HG03558 (cell line): ENCODE results near the gene ASNSD1.
A peak's percentile ranks its signal among the peaks of the same experiment; 100 is the strongest.
"Not testable (repeated sequence)": the region's sequence is repeated elsewhere in the genome, so short reads cannot be mapped to it uniquely, and the experiment has no call there.

Experiments
- ATAC-seq: cut with Tn5 transposase; IDR thresholded peaks from one replicate; pipeline ENCODE4 v1.9.1; 2021; ENCODE audit warnings: moderate number of reproducible peaks; ENCODE audit not compliant: unreplicated experiment; ENCODE audit errors: extremely low read depth

The ASNSD1 gene

DNA sequence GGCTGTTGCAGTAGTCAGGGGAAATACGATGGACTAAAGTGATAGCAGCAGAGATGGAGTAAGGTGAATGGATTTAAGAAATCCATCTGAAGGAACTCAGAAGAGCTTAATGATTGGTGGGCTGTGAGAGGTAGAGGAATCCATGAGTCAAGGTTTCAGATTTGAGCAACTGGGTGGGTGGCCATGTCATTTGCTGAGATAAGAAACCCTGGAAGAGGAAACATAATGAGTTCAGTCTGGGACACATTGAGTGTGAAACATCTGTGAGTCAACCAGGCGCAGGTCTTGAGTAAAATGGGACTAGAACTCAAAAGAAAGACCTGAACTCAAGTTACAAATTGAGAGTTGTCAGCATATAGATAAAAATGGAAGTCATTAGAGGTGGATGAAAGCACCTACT, 19.7 kb upstream of the ASNSD1 start:
- ATAC-seq = no peak

DNA sequence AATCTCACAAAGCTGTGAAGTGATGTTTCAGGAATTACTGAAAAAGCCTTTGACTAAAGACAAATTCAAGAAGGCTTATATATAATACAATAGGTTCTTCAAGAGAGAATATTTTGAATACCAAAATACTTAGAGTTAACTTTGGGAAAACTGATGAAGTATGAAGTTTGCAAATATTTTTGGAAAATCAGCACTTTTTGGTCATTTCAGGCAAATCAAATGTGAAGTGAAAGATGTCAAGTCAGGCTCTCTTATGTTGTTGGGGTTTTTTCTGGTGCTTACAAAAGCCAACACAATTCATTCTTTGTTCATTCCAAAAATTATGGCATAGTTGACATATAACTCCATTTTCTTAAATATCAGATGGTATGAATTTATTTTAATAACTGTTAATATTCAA, 14.7 kb upstream of the ASNSD1 start:
- no peak for ATAC-seq

DNA sequence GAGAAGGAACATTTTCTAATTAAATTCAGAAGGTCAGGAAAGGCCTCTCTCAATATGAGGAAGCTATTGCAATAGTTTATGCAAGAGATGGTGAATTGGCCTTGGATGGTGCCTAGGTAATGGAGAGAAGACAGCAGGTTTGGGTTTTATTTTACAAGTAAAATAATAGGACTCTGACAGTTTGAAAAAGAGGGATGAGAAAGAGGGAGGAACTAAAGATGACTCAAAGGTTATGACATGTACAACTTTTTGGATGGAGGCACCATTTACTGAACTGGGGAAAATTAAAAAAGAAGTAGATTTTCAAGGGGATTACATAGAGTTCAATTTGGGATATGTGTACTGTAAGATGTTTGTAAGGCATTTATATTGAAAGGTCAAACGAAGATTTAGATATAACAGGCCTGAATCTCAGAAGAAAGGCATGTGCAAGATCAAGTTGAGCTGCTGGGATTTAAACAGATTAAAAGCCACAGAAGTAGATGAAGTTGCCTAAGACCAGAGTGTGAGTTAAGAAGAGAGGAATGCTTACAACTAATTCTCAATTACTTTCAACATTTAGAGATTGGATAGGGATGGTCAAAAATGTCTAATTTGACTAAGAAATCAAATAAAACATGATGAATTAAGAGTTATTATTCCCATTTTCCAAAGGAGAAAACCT, 12.3 kb upstream of the ASNSD1 start:
- ATAC-seq = no peak

DNA sequence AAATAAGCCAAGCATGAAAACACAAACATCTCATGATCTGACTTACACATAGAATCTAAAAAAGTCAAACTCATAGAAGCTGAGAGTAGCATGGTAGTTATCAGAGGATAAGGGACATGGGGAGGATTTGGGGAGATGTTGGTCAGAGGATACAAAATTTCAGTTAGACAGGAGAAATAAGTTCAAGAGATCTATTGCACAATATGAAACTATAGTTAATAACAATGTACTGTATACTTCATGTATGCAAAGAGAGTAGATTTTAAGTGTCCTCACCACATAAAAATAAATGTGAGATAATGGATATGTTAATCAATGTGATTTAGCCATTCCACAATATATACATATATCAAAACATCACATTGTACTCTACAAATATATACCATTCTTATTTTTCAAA, 10.0 kb upstream of the ASNSD1 start:
- ATAC-seq = no peak

DNA sequence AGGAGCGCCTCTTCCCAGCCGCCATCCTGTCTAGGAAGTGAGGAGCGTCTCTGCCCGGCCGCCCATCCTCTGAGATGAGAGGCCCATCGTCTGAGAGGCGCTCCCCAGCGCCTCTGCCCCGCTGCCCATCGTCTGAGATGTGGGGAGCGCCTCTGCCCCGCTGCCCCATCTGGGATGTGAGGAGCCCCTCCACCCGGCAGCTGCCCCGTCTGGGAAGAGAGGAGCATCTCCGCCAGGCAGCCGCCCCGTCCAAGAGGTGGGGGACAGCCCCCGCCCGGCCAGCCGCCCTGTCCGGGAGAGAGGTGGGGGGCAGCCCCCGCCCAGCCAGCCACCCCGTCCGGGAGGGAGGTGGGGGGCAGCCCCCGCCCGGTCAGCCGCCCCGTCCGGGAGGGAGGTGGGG, 7.8 kb upstream of the ASNSD1 start:
- ATAC-seq = not testable (repeated sequence)

DNA sequence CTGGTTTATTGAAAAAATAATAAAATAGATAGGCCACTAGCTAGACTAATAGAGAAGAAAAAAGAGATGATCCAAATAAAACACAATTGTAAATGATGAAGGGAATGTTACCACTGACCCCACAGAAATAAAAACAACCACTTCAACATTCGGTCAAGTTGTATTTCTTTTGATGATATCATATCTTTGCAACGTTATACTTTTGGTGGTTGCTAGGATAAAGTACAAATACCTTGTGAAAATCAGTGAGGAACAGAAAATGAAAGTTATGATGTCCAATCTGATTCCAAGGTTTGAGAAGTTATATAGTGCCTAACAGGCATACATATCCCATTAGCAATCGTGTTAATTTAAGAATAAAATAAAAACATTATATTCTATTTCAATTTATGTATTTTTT, 6.6 kb upstream of the ASNSD1 start:
- ATAC-seq = no peak

DNA sequence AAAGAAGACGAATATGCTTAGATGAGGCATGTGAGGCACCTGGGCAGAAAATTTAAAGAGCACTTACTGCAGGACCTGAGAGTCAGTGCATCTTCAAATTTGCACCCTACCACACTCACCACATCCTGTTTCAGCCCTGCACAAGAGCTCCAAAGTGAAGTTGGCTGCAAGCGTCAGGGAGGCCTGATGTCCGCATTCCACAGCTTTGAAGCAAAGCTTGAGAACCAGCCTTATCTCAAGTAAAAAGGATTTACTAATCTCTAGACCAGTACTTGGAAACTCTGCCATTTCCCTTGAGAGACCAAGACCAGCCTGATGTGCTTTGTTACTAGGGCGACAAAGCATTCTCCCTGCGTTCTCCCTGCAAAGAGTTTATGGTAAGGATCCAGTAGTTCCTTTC, 3.4 kb upstream of the ASNSD1 start:
- peak; percentile 26 for ATAC-seq

DNA sequence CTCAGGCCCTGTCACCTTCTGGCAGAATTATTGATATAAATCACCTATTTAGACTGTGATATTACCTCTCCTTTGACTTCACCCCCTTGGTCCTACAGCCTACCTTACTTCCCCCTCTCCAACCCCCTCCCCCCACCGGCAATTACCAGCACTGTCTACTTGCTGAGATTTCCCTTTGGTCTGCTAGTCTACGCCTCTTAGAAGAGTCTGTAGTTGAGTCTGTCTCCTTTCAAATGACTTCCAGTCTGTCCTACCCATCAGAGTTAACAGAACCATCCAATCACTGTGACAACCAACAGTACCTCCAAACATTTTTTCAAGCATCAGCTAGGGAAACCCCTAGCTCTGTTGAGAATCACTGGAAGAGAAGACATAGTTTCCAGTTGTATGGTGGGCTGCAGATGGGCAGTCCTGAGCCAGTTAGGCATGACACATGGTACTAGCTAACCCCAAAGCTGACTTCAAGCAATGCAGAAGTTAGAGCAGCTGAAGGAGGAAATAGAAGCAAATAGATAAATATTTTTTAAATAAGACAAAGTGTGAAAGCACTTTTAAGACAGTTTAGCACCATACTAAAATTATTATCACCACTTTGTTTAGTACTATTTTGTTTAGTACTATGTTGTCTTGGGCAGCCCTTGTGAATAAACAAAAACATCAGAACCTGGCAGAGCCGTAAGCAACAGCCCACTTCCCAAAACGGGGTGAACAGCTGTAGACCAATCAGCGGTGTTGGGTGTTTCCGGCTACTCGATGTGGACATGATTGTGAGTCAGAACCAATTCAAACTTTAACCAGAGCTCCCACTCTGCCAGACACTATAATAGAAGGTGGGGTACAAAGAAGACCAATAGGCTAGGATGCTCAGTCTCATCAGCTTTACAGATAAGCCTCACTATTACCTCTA, 2.7 kb upstream of the ASNSD1 start:
- no peak for ATAC-seq

DNA sequence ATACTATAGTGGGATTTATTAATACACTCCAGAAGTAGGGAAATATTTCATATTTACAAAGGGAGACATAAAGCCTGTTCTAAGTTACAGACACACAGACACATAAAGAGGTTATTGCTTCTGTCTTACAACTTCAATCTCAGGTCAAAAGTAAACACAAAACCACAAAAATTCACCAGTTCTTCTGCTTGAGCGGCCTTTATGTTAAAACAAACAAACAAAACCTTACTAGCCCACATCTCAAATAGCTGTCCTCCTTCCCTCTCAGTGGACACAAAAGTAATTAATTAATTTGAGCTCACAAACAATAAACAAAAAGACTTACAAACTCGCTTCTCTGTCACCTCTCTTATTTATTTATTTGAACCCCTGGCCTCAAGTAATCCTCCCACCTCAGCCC, 1.5 kb upstream of the ASNSD1 start:
- ATAC-seq = no peak

DNA sequence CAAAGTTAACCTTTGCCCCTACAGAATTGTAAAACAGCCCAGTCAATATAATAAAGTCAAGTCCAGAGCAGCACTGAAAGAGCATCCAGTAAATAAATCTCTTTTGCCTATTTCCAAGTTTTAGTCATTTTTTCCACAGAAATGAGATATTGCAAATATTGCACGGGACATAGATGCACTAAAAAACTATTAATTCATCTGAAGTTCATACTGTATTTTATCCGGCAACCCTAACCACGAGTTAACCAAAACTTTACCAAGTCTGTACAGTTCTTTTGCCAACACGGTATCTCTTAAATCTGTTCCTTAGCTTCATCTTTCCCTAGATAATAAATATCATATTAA, 484 bp upstream of the ASNSD1 start:
- no peak for ATAC-seq

DNA sequence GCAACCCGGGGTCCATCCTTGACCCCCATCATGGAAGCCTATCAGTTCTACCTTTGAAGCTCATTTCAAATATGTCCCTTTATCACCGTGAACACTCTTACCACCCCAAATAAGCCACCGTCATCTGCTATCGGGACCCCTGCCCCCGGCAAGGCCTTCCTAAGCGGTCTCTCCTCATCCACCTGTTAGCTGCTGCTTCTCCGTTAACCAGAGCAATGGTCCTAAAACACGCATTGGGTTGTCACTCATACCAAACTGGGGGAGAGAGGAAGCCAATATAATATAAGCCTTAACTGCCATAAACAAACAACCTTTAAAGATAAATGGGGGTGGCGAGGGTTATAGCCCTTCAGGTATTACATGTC, 680 bp downstream of the ASNSD1 start:
- no peak for ATAC-seq

DNA sequence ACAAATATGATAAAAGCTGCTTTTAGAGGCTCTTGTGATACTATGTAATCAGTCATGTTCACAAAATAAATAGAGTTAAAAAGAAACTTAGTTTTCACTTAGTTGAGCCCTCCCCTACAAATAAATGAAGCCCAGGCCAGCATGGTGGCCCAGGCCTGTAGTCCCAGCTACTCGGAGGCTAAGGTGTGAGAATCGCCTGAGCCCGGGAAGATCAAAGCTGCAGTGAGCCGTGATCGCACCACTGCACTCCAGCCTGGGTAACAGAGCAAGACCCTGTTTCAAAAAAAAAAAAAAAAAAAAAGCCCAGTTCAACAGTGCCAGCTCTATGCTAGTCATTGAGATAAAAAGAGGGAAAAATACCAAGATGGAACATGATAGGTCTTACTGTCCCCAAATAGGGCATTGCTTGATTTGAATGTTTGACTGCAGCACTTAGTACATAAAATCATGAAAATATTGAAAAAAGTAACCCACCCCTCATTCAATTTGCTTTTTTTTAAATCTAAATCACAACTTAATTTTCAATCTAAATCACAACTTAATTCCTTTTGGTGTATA, 1.5 kb downstream of the ASNSD1 start:
- ATAC-seq = no peak

DNA sequence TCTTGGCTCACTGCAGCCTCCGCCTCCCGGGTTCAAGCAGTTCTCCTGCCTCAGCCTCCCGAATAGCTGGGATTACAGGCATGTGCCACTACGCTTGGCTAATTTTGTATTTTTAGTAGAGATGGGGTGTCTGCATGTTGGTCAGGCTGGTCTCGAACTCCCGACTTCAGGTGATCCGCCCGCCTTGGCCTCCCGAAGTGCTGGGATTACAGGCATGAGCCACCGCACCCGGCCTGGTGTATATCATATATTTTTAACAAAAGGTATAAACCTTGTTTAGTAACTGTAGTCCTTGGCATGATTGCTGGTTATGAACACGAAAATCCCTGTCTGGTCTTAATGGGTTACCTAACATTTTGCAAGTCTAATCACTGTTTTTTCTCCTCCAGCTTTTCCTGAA, 2.1 kb downstream of the ASNSD1 start:
- ATAC-seq = not testable (repeated sequence)

DNA sequence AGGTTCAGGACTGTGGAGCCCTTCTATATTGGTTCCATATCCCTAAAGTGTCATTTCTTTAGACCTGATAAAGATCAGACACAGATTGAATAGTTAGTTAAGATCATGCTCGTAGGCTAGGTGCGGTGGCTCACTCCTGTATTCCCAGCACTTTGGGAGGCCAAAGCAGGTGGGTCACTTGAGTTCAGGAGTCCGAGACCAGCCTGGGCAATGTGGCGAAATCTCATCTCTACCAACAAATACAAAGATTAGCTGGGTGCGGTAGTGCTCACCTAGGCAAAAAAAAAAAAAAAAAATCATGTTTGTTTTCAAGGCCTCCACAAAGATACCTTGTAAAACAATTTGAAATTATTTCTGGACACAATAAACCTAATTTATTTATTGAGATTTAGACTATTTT, 8.7 kb downstream of the ASNSD1 start:
- no peak for ATAC-seq

DNA sequence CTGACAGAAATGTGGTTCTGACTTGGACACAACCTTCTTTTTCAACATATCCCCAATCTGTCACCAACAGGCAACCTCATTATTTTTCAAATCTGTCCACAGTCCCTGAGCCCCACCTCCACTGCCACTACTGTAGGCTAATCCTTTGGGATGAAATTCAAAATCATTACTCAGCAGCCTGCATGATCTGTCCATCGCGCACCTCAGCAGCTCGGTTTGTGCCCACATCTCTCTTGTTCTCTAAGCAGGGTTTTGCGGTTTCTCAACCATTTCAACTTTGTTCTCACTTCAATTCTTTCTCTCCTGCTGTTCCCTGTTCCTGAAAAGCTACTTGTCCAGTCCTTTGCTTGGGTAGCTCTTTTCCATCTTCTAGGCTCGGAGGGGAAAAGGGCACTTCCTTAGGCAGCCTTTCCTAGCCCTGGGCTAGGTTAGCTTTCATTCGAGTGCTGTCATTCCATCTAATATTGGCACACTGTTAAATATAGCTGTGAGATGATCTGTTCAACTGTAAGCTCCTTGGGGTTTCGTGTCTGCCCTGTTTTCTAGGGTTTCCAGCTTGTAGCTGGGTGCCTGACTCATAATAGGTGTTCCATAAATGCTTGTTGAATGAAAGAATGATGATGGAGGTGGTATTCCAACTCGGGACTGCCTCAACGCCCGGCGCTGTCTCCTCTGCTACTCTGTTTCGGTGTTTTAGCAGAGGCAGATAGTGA, 12.6 kb downstream of the ASNSD1 start:
- ATAC-seq = no peak

DNA sequence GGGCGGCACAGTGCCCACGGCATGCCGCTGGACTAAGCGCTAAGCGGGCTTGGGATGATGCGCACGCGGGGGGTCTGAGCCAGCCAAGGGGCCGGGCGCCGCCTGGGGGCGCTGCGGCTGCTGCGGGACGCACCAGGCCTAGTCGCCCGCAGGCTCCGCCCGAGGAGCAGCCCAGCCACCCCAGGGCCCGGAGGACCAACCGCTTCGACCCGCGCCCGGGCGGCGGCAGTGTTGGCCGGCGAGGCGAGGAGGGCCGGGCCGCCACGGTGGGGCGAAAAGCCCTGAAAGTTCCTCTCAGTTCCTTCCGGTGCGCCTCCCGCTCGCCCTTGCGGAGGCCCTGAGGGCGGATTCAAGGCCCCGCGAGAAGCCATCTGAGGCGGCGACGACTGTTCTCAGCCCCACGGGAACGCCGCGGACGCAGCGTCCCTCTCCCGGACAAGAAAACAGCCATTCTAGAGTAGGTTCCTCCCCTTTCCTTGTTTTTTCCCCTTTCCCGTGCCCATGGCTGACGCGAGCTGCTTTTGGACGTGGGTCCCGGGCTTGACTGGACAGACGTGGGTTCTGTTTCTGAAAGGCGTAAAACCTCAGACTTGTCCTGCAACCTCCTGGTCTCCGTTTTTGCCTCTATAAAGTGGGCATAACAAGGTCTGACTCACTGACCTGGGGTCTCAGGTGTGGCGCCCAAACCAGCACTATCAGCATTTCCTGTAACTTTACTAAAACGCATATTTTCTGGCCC, 13.3 kb downstream of the ASNSD1 start, which contains the start of gene ANKAR:
ANKAR (plus strand) TSS at position 297 of the 739 bp plus-strand sequence. CDS start 1,821 bp downstream, outside the sequence.
- peak; percentile 91 for ATAC-seq

DNA sequence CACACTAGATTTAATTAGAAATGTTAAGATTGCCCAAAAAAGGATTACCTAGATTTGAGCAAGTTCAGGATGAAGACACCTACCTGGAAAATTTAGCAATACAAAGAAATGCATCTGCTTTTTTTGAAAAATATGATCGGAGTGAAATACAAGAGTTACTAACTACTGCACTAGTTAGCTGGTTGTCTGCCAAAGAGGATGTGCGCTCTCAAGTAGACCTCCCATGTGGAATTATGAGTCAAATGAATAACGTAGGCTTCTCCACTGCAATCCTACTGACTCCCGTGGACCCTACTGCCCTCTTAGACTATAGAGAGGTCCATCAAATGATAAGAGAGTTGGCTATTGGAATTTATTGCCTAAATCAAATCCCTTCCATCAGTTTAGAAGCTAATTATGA, 15.2 kb downstream of the ASNSD1 start:
- ATAC-seq = no peak

DNA sequence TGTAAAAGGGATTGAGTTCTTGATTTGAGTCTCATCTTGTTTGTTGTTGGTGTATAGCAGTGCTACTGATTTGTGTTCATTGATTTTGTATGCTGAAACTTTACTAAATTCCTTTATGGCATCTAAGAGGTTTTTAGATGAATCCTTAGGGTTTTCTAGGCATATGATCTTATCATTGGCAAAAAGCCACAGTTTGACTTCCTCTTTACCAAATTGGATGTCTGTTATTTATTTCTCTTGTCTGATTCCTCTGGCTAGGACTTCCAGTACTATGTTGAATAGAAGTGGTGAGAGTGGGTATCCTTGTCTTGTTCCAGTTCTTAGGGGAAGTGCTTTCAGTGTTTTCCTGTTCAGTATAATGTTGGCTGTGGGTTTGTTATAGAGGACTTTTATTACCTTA, 18.0 kb downstream of the ASNSD1 start:
- no peak for ATAC-seq

DNA sequence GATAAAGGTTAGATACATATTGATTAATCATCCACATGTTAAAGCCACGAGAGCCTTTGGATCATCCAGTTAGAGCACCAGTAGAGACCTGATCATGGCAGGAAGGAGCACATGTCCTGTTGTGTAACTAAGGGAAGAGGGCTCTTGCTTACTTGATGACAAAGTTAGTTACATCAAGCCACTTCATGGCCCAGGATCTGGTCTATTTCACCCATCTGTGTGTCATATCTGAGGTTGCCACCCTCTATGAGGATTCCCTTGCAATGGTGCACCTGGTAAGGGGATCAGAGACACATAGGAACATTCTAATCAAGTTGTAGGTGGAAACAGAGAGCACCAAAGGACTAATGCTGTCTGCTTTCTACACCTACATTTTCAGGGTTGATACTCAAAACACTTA, 19.9 kb downstream of the ASNSD1 start:
- ATAC-seq = no peak

DNA sequence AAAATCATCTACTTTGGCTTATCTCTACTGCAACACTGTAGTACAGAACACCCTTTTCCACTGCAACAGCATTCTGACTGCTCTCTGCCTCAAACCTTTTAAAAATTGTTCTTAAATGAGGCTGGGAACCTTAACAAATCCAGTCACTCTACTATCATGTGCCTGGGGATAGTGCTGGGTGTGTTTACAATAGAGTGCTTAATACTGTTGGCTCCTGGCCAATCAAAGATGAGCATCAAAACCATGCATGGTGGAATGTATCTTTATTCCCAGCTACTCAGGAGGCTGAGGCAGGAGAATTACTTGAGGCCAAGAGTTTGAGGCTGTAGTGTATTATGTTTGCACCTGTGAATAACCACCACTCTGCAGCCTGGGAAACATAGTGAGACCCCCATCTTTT, 20.6 kb downstream of the ASNSD1 start:
- ATAC-seq = no peak
